Right lobe of liver (tissue), 6 donors: ENCODE results near the gene TASOR. TPM values are rescaled to one million over a fixed set of nuclear protein-coding genes. Genes with fewer than 3 reads are reported as not detected.

ENCODE experiments used
- ATAC-seq, 4 donors: fragments of 200-7000 bp; cut with Tn5 transposase; one replicate each; pipeline ENCODE4 v1.9.1; 2020; ENCODE audit warnings: mild to moderate bottlenecking in 4 of 4, moderate library complexity in 4 of 4
- DNase-seq, 3 donors: peaks; one replicate each; pipeline ENCODE4 v3.0.0-alpha.2; 2020
- H3K27ac ChIP-seq, 3 donors: fragments of 200-600 bp; one replicate each; pipeline ENCODE4 v1.8.0; 2022
- H3K27me3 ChIP-seq, 2 donors: fragments of 200-600 bp; one replicate each; pipeline ENCODE4 v1.8.0; 2022
- H3K36me3 ChIP-seq, 4 donors: fragments of 200-600 bp; sonication (generic) in 1 of 4; one replicate each; pipeline versions ENCODE4 v1.5.1 to v1.8.0; 2017 to 2022; ENCODE audit warnings: control low read depth in 1 of 4
- H3K4me1 ChIP-seq, 4 donors: fragments of 200-600 bp; sonication (generic) in 1 of 4; one replicate each; pipeline versions ENCODE4 v1.5.1 to v1.8.0; 2017 to 2022; ENCODE audit warnings: control low read depth in 1 of 4
- H3K4me3 ChIP-seq, 3 donors: fragments of 200-600 bp; one replicate each; pipeline ENCODE4 v1.8.0; 2022
- H3K9me3 ChIP-seq, 4 donors: fragments of 200-600 bp; sonication (generic) in 1 of 4; one replicate each; pipeline versions ENCODE4 v1.5.1 to v1.8.0; 2017 to 2022; ENCODE audit warnings: control low read depth in 1 of 4
- POLR2A ChIP-seq: fragments of 450-650 bp; IDR thresholded peaks from one replicate; pipeline ENCODE4 v1.6.1; 2017; ENCODE audit warnings: antibody characterized with exemption, mild to moderate bottlenecking
- WGBS: methylation state at CpG from one replicate; pipeline ENCODE4 v1.1.6; 2018; ENCODE audit warnings: low coverage, low lambda C conversion rate; ENCODE audit not compliant: insufficient coverage; ENCODE audit errors: missing lambda C conversion rate; 5-methylcytosine and 5-hydroxymethylcytosine counted together
- intact Hi-C, 2 donors: fragments of 100-400 bp; cut with DNase I; formaldehyde crosslinking; loops; one replicate each; pipeline versions ENCODE4 v1.11.2 to v1.14.1; 2022
- total RNA-seq, 6 experiments: library from RNA; depleted of rRNA in 2 of 6; stranded (reverse); fragments of >200 nt in 2 of 6; fragmentation: NEBNext Ultra II Directional in 3 of 6; extraction: Animal tissue kit (Norgen Biotek cat#: 25700) in 3 of 6; gene quantifications; one replicate each; pipeline versions ENCODE4 v1.1.0 to v1.2.4, GENCODE V29; 2016 to 2023
- TF ChIP-seq, protein P1 (sequence below), 4 donors: fragments of 200-600 bp in 3 of 4; fragments of 450-650 bp in 1 of 4; IDR thresholded peaks; one replicate each; pipeline versions ENCODE4 v1.5.1 to v1.8.0; 2016 to 2022; ENCODE audit warnings: antibody characterized with exemption in 4 of 4, mild to moderate bottlenecking in 2 of 4
- donor health status: DM: no; HTN: yes; CAD: no.
- donor health status: DM: no; HTN: no; CAD: no.
- donor health status: DM: no; HTN: no; CAD: no.
- donor health status: DM: no; HTN: yes; CAD: no.
- donor health status: DM: no; HTN: yes; CAD: no.

TASOR gene
- total RNA-seq, 6 experiments from 2014 or later: 13.7 to 31.0 (median 21.5) TPM

- H3K4me3 ChIP-seq: no peak overlapping the region
- TF ChIP-seq, protein P1, sequence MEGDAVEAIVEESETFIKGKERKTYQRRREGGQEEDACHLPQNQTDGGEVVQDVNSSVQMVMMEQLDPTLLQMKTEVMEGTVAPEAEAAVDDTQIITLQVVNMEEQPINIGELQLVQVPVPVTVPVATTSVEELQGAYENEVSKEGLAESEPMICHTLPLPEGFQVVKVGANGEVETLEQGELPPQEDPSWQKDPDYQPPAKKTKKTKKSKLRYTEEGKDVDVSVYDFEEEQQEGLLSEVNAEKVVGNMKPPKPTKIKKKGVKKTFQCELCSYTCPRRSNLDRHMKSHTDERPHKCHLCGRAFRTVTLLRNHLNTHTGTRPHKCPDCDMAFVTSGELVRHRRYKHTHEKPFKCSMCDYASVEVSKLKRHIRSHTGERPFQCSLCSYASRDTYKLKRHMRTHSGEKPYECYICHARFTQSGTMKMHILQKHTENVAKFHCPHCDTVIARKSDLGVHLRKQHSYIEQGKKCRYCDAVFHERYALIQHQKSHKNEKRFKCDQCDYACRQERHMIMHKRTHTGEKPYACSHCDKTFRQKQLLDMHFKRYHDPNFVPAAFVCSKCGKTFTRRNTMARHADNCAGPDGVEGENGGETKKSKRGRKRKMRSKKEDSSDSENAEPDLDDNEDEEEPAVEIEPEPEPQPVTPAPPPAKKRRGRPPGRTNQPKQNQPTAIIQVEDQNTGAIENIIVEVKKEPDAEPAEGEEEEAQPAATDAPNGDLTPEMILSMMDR (IDR thresholded peaks at IDR 0.05): no peak
- TF ChIP-seq POLR2A: no peak
- ATAC-seq (no peak), DNase-seq (no peak)
- intact Hi-C loops: loop anchor here (5.0 kb wide), 3 partner anchors 98 to 288 kb away; partner anchors contain the start of gene ARHGEF3 (in 1 of the 2)
- H3K27me3 ChIP-seq: no peaks in the 10 kb centered on the region
- 55% methylated on average over 3 of the region's 3 CpGs for WGBS
- no peak overlapping the region for H3K27ac ChIP-seq
- no peaks in the 10 kb centered on the region for H3K4me1 ChIP-seq
- no peaks in the 10 kb centered on the region for H3K36me3 ChIP-seq
- no peaks in the 10 kb centered on the region for H3K9me3 ChIP-seq
Measured at GRCh38 chr3:56704706-56705105, 21.6 kb upstream of the TASOR start.

DNA sequence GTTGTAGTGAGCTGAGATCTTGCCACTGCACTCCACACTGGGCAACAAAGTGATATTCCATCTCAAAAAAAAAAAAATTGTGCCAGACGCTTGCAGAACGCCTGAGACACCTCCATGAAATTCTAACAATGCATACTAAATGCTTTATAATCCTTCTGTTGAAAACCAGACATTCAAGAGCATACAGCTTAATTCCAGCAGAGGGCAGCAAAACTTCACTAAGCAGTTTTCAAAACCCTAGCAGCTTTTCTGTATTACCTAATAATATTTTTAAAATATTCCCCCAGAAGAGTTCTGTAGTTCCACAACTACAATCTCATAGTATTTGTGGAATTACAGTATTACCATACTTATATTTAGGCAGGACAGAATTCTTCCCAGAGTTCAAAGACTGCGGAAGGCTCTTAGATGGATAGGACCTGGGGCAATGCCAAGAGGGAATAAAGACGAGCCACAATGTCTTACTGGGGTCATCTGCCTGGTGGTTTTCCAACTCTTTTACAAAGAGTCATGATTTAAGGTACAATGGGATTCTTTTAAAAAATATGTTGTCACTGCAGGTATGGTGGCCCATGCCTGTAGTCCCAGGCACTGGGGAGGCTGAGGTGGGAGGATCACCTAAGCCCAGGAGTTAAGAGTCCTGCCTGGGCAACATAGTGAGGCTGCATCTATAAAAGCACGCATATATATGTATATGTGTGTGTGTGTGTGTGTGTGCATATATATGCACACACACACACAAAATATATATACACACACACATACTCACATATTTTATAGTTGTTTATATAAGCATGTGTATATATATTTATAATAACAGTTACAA is 19.6 kb upstream of the TASOR start:
- no peaks in the 10 kb centered on the region for H3K36me3 ChIP-seq
- 27% methylated on average over 5 of the region's 5 CpGs for WGBS
- no peaks in the 10 kb centered on the region for H3K9me3 ChIP-seq
- no peaks in the 10 kb centered on the region for H3K27me3 ChIP-seq
- H3K4me1 ChIP-seq: no peaks in the 10 kb centered on the region
- no peak overlapping the region for H3K4me3 ChIP-seq
- DNase-seq: peak in 1 of 3 donors; percentile 53
- TF ChIP-seq POLR2A: no peak
- TF ChIP-seq, protein P1 (IDR thresholded peaks at IDR 0.05): peak; percentile 83 to 90 (median 84)
- intact Hi-C loops: loop anchor here (5.0 kb wide), 3 partner anchors 100 to 290 kb away; partner anchors contain the start of gene ARHGEF3 (in 1 of the 2)
- H3K27ac ChIP-seq: no peak overlapping the region
- ATAC-seq: peak; percentile 79 to 93 (median 86)

DNA sequence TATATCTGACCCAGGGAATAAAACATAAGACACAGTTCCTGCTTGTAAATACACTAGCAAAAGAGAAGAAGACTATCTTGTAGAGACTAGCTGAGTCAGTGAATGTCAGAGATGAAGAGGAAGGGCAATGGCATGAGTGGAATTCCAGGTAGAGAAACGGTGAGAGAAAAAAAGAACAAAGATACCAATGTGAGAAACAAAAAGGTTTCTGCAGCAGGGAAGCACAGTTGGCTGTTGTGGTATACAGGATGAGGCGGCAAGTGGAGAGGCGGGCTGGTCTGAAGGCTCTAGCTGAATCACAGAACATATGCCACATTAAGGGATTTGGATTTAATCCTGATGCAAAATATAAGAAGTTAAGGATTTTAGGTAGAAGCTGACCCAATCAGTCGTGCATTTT is 17.1 kb upstream of the TASOR start:
- intact Hi-C loops: loop anchor here (5.0 kb wide), 3 partner anchors 102 to 292 kb away; partner anchors contain the start of gene ARHGEF3 (in 1 of the 2)
- 61% methylated on average over 4 of the region's 4 CpGs for WGBS
- ATAC-seq: no peak

GRCh38 chr3:56694867-56695683 is 12.0 kb upstream of the TASOR start:
- peak in 3 of 4 donors; percentile 30 to 45 (median 36) for ATAC-seq
- Histone ChIP-seq H3K4me1 (no peaks in the 10 kb centered on the region), H3K36me3 (no peaks in the 10 kb centered on the region), H3K9me3 (no peaks in the 10 kb centered on the region), H3K27ac (no peak overlapping the region), H3K27me3 (no peaks in the 10 kb centered on the region), H3K4me3 (no peak overlapping the region)
- TF ChIP-seq, protein P1 (IDR thresholded peaks at IDR 0.05): no peak
- TF ChIP-seq POLR2A: no peak
- DNase-seq: no peak
- intact Hi-C loops: no loop called here
- WGBS: 19% methylated on average over 4 of the region's 4 CpGs

More for the DNA sequence above, 17.1 kb upstream of the TASOR start:
- H3K27me3 ChIP-seq: no peaks in the 10 kb centered on the region
- H3K36me3 ChIP-seq: no peaks in the 10 kb centered on the region
- H3K4me1 ChIP-seq: no peaks in the 10 kb centered on the region
- TF ChIP-seq, protein P1 (IDR thresholded peaks at IDR 0.05): no peak
- no peak for TF ChIP-seq POLR2A
- H3K4me3 ChIP-seq: no peak overlapping the region
- DNase-seq: no peak
- H3K9me3 ChIP-seq: no peaks in the 10 kb centered on the region
- no peak overlapping the region for H3K27ac ChIP-seq
